H1 (cell line): ENCODE measurements around the gene TADA1. TPM values are rescaled to one million over a fixed set of nuclear protein-coding genes. Genes with fewer than 3 reads are reported as not detected.

Experiments used
- CTCF ChIA-PET: fragments of 300-600 bp; sonication (Branson Sonifier 250); formaldehyde crosslinking; loops from one replicate; lab custom pipeline; 2021; ENCODE audit not compliant: partially characterized antibody; lab: Charles Lee
- POLR2A ChIA-PET: fragments of 300-600 bp; sonication (Branson Sonifier 250); formaldehyde crosslinking; loops from one replicate; lab custom pipeline; 2021; ENCODE audit warnings: inconsistent platforms; ENCODE audit not compliant: partially characterized antibody; lab: Charles Lee
- DNase-seq, 2 experiments: peaks; one replicate each; pipeline versions ENCODE4 v3.0.0 to v3.0.0-alpha.2; 2010 to 2022; ENCODE audit warnings: low spot score in 2 of 2, low read depth in 1 of 2, mixed read lengths in 1 of 2
- FAIRE-seq: peaks from 2 replicates; lab custom pipeline; 2011; peaks lifted over from hg19 to GRCh38; lab: Jason Lieb, UNC
- H2AFZ ChIP-seq: 2 replicates; pipeline ENCODE4 v1.8.1; 2012; ENCODE audit warnings: low read length, inconsistent platforms
- H2AK5ac ChIP-seq: 2 replicates; pipeline ENCODE4 v1.6.1; 2013; ENCODE audit warnings: low read depth, low read length
- H2BK120ac ChIP-seq: replicated peaks from 2 replicates; pipeline ENCODE3; 2013; ENCODE audit warnings: low read depth, low read length, inconsistent platforms
- H2BK12ac ChIP-seq: 2 replicates; pipeline ENCODE4 v1.6.1; 2013; ENCODE audit warnings: low read depth, low read length
- H2BK15ac ChIP-seq: 2 replicates; pipeline ENCODE4 v1.6.1; 2013; ENCODE audit warnings: low read length
- H2BK20ac ChIP-seq: 2 replicates; pipeline ENCODE4 v1.6.1; 2013; ENCODE audit warnings: low read length
- H2BK5ac ChIP-seq: 2 replicates; pipeline ENCODE4 v1.6.1; 2013; ENCODE audit warnings: low read depth, low read length
- H3K14ac ChIP-seq: 2 replicates; pipeline ENCODE4 v1.6.1; 2013; ENCODE audit warnings: inconsistent platforms; ENCODE audit not compliant: insufficient read length
- H3K18ac ChIP-seq: 2 replicates; pipeline ENCODE4 v1.6.1; 2013; ENCODE audit warnings: low read length; ENCODE audit errors: extremely low read depth
- H3K23ac ChIP-seq: 2 replicates; pipeline ENCODE4 v1.6.1; 2013; ENCODE audit warnings: inconsistent platforms; ENCODE audit not compliant: insufficient read length
- H3K23me2 ChIP-seq: 2 replicates; pipeline ENCODE4 v1.6.1; 2013; ENCODE audit warnings: low read depth, low read length
- H3K27ac ChIP-seq: 2 replicates; pipeline ENCODE4 v1.6.1; 2011; ENCODE audit warnings: low read depth, low read length, inconsistent platforms
- H3K27me3 ChIP-seq, 4 experiments: replicated peaks in 1 of 4; 1 replicate in 1 of 4; 2 replicates in 3 of 4; pipeline versions ENCODE4 v1.6.1 to v1.8.1; 2011 to 2013; ENCODE audit warnings: low read length in 3 of 4, mild to moderate bottlenecking in 3 of 4, inconsistent platforms in 2 of 4, mixed read lengths in 2 of 4, moderate library complexity in 1 of 4; ENCODE audit not compliant: control insufficient read depth in 3 of 4, insufficient read depth in 3 of 4; ENCODE audit errors: extremely low read depth in 1 of 4
- H3K36me3 ChIP-seq, 4 experiments: 2 replicates each; pipeline versions ENCODE4 v1.6.1 to v1.8.1; 2011 to 2013; ENCODE audit warnings: mild to moderate bottlenecking in 4 of 4, low read length in 3 of 4, moderate library complexity in 2 of 4, control low read depth in 1 of 4, inconsistent platforms in 1 of 4; ENCODE audit not compliant: insufficient read depth in 4 of 4, control insufficient read depth in 2 of 4
- H3K4ac ChIP-seq: replicated peaks from 2 replicates; pipeline ENCODE3; 2013; ENCODE audit warnings: low read length, low read depth, mixed read lengths, inconsistent platforms; ENCODE audit not compliant: insufficient read length
- H3K4me1 ChIP-seq, 4 experiments: replicated peaks in 1 of 4; 1 replicate in 1 of 4; 2 replicates in 3 of 4; pipeline versions ENCODE4 v1.6.1 to v1.8.1; 2011 to 2013; ENCODE audit warnings: low read length in 3 of 4, inconsistent platforms in 2 of 4, mixed read lengths in 1 of 4; ENCODE audit not compliant: insufficient read depth in 4 of 4, control insufficient read depth in 3 of 4
- H3K4me2 ChIP-seq, 2 experiments: 2 replicates each; pipeline versions ENCODE4 v1.6.1 to v1.8.1; 2011 to 2013; ENCODE audit warnings: low read depth in 2 of 2, low read length in 2 of 2, control low read depth in 1 of 2, inconsistent platforms in 1 of 2, mild to moderate bottlenecking in 1 of 2; ENCODE audit not compliant: insufficient read depth in 1 of 2
- H3K4me3 ChIP-seq, 4 experiments: fragments of 200-600, 300-600 bp in 1 of 4; sonication (generic), shearing (Covaris generic), sonication (Bioruptor Twin) in 1 of 4; 2 replicates each; pipeline versions ENCODE4 v1.5.1 to v1.8.1; 2011 to 2016; ENCODE audit warnings: low read length in 4 of 4, low read depth in 3 of 4, control low read depth in 2 of 4, inconsistent platforms in 2 of 4, mild to moderate bottlenecking in 2 of 4, mixed read lengths in 1 of 4, moderate library complexity in 1 of 4; ENCODE audit not compliant: insufficient read depth in 2 of 4; ENCODE audit errors: extremely low read depth in 1 of 4
- H3K56ac ChIP-seq: replicated peaks from 2 replicates; pipeline ENCODE3; 2013; ENCODE audit warnings: low read depth, mild to moderate bottlenecking, mixed read lengths, low read length, inconsistent platforms; ENCODE audit not compliant: insufficient read length
- H3K79me1 ChIP-seq: 2 replicates; pipeline ENCODE4 v1.6.1; 2013; ENCODE audit warnings: low read depth, low read length, control low read depth
- H3K79me2 ChIP-seq, 2 experiments: 2 replicates each; pipeline versions ENCODE4 v1.6.1 to v1.8.1; 2012 to 2013; ENCODE audit warnings: low read length in 2 of 2, mild to moderate bottlenecking in 2 of 2, inconsistent platforms in 1 of 2; ENCODE audit not compliant: insufficient read depth in 2 of 2, control insufficient read depth in 1 of 2
- H3K9ac ChIP-seq, 4 experiments: replicated peaks in 1 of 4; 1 replicate in 1 of 4; 2 replicates in 3 of 4; pipeline versions ENCODE4 v1.6.1 to v1.8.1; 2011 to 2013; ENCODE audit warnings: low read depth in 3 of 4, low read length in 3 of 4, control low read depth in 2 of 4, mild to moderate bottlenecking in 2 of 4, moderate library complexity in 2 of 4, inconsistent platforms in 1 of 4; ENCODE audit errors: extremely low read depth in 1 of 4
- H3K9me3 ChIP-seq, 2 experiments: 2 replicates each; pipeline versions ENCODE4 v1.6.1 to v1.8.1; 2012 to 2013; ENCODE audit warnings: mild to moderate bottlenecking in 2 of 2, moderate library complexity in 2 of 2, control low read depth in 1 of 2, inconsistent platforms in 1 of 2, low read depth in 1 of 2, low read length in 1 of 2, mixed read lengths in 1 of 2; ENCODE audit not compliant: insufficient read depth in 2 of 2
- H4K20me1 ChIP-seq, 2 experiments: replicated peaks in 1 of 2; 2 replicates each; pipeline versions ENCODE3 to v1.8.1; 2011 to 2013; ENCODE audit warnings: inconsistent platforms in 2 of 2, low read length in 2 of 2, mild to moderate bottlenecking in 1 of 2; ENCODE audit not compliant: insufficient read depth in 2 of 2, control insufficient read depth in 1 of 2
- H4K5ac ChIP-seq: 2 replicates; pipeline ENCODE4 v1.6.1; 2013; ENCODE audit warnings: low read length, low read depth, mixed read lengths, inconsistent platforms; ENCODE audit not compliant: insufficient read length
- H4K8ac ChIP-seq: 2 replicates; pipeline ENCODE4 v1.8.0; 2013; ENCODE audit warnings: mild to moderate bottlenecking, moderate library complexity, low read length, inconsistent platforms; ENCODE audit not compliant: insufficient read depth; ENCODE audit errors: extremely low read depth
- H4K91ac ChIP-seq: replicated peaks from 2 replicates; pipeline ENCODE3; 2013; ENCODE audit warnings: low read length, mixed read lengths, inconsistent platforms; ENCODE audit not compliant: insufficient read length
- CBX5 ChIP-seq: fragments of 300-800, 300-1000 bp; sonication (generic); IDR thresholded peaks from 2 replicates; pipeline ENCODE4 v1.7.1; 2016; ENCODE audit warnings: antibody characterized with exemption, low read length, low read depth
- HDAC6 ChIP-seq: IDR thresholded peaks from one replicate; pipeline ENCODE4 v1.7.1; 2012; ENCODE audit warnings: low read depth, mild to moderate bottlenecking, inconsistent platforms, low read length, moderate library complexity
- POLR2AphosphoS5 ChIP-seq: IDR thresholded peaks from 2 replicates; pipeline ENCODE4 v1.6.1; 2011; ENCODE audit warnings: low read depth, low read length
- RAD21 ChIP-seq, 2 experiments: IDR thresholded peaks in 1 of 2; conservative IDR thresholded peaks in 1 of 2; 2 replicates each; pipeline ENCODE4 v1.6.1; 2011; ENCODE audit warnings: low read depth in 2 of 2, low read length in 2 of 2, improper control_type of control experiment in 1 of 2, inconsistent platforms in 1 of 2, mild to moderate bottlenecking in 1 of 2, moderate library complexity in 1 of 2
- WGBS, 2 experiments: shearing (Covaris generic) in 1 of 2; methylation state at CpG; one replicate each; pipeline versions ENCODE4 v1.1.6 to v1.1.7; 2013 to 2015; ENCODE audit warnings: low lambda C conversion rate in 2 of 2, mixed read lengths in 2 of 2, inconsistent platforms in 1 of 2, low coverage in 1 of 2, missing lambda C conversion rate in 1 of 2; ENCODE audit not compliant: insufficient replicate concordance in 2 of 2, insufficient coverage in 1 of 2, insufficient read length in 1 of 2; ENCODE audit errors: extremely low coverage in 1 of 2, missing lambda C conversion rate in 1 of 2; 5-methylcytosine and 5-hydroxymethylcytosine counted together
- polyA plus RNA-seq, 7 experiments: library from polyadenylated mRNA; depleted of rRNA in 3 of 7; stranded (reverse) in 5 of 7; unstranded in 2 of 7; fragments of >200 nt in 5 of 7; fragments of 200-250 nt in 2 of 7; gene quantifications; 1 replicate in 5 of 7; 2 replicates in 1 of 7; 4 replicates in 1 of 7; pipeline versions ENCODE4 v1.2.1 to v1.2.3, GENCODE V29; 2011 to 2013; ENCODE audit warnings: missing spikeins in 2 of 7, mixed read lengths in 2 of 7
- total RNA-seq: library from RNA; stranded (reverse); fragmentation: NEBNext Ultra II Directional; extraction: Animal tissue kit (Norgen Biotek cat#: 25700); gene quantifications from 2 replicates; pipeline ENCODE4 v1.2.1, GENCODE V29; 2021

The TADA1 gene
- total and polyA plus RNA-seq, 2 of the 8 experiments (the other 6 are each of a cell fraction or from before 2014, with no cell fraction given) = 21.1 to 23.6 TPM

DNA sequence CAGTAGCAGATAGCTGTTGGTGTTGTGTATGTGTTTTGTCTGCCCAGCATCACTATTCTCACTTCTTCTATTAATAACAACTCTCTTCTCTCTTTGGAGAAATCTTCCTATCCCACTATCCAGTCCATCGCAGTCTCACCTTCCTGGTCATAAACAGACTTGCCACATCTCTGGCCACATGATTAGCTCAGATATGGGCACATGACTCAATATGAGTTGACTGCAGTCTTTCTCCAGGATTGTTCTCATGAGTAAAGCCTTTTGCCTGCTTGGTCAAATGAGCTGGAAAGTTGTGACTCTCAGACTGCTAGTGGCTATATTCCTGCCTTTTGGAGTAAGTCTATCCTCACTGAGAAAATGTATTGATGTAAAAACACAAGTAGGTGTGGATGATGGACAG is 32.9 kb upstream of the TADA1 start:
- Histone ChIP-seq H3K9ac (no peak overlapping the region), H3K56ac (no peak overlapping the region), H2BK15ac (no peak overlapping the region), H3K18ac (no peak overlapping the region), H3K27ac (no peak overlapping the region), H2BK120ac (no peak overlapping the region), H3K4me2 (no peak overlapping the region), H2BK20ac (no peak overlapping the region), H3K79me2 (no peaks in the 10 kb centered on the region), H3K23ac (no peak overlapping the region), H3K4me1 (no peaks in the 10 kb centered on the region), H4K5ac (no peak overlapping the region), H3K14ac (no peak overlapping the region), H3K23me2 (no peaks in the 10 kb centered on the region), H4K8ac (no peak overlapping the region), H3K79me1 (no peaks in the 10 kb centered on the region), H3K4ac (no peak overlapping the region), H3K4me3 (no peak overlapping the region), H2AK5ac (no peak overlapping the region), H3K27me3 (no peaks in the 10 kb centered on the region; a peak in 1 of 7 replicates), H4K20me1 (no peaks in the 10 kb centered on the region), H3K36me3 (no peaks in the 10 kb centered on the region), H3K9me3 (peaks cover 2 to 6% of the 10 kb centered on the region in 2 experiments), H2AFZ (no peak overlapping the region), H4K91ac (no peak overlapping the region), H2BK12ac (no peak overlapping the region), H2BK5ac (no peak overlapping the region)
- CTCF ChIA-PET = interaction anchor here (0.7 to 23.8 kb wide), 19 partner anchors 9 to 531 kb away, joined by 3 to 874 read pairs (median 6); no protein-coding TSS in a partner anchor
- DNase-seq (no peak), FAIRE-seq (no peak)
- POLR2A ChIA-PET = interaction anchor here (1.0 to 1.3 kb wide), 2 partner anchors 149 to 576 kb away, joined by 3 read pairs; no protein-coding TSS in a partner anchor
- WGBS, 2 experiments = 93% methylated on average over 1 of the region's 1 CpG; no CpG with 5 or more reads in 1 of the 2 experiments
- TF ChIP-seq HDAC6 (no peak), CBX5 (no peak), POLR2AphosphoS5 (no peak), RAD21 (IDR thresholded peaks at IDR 0.05 in 1 of 2, conservative IDR thresholded peaks at IDR 0.05 in 1 of 2; ENCODE audit: low read depth in 2 of 2, low read length in 2 of 2) (no peak)
